ENCODE data around the gene AGR2. TPM values are rescaled to one million over a fixed set of nuclear protein-coding genes. Genes with fewer than 3 reads are reported as not detected.

Gene AGR2
- total and polyA plus RNA-seq, 2 of the 4 experiments (the other 2 are of a cell fraction) = not detected

DNA sequence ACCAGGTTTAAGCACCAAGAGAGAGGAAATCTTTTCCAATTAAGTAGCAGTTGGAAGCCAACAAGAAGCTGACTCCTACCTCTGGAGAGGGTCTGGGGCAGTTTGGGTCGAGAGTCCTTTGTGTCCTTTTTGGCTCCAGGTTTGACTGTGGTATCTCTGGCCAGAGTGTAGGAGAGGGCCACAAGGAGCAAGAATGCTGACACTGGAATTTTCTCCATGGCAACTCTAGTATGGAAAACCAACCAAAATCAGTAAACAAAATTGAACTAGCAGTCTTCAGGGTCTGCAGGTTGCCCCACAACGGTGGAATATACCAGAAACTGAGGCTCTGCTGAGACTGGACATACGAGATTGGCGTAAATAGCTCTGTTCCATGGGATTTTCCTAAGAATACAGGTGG lies 3.2 kb downstream of the AGR2 start:
- H3K9me1 ChIP-seq (ENCODE audit: insufficient read depth, low read length) = 0 out of 2 replicates have a peak, but pooled peaks cover 2% of the 10 kb centered on the region
- TF ChIP-seq MAFK (IDR thresholded peaks at IDR 0.05; ENCODE audit: low read depth, low read length) (peak; percentile 69), RFX5 (IDR thresholded peaks at IDR 0.05; ENCODE audit: low read depth, low read length) (no peak)
- H3K23ac ChIP-seq (ENCODE audit: low read depth, low read length) = no peak overlapping the region
- no peak overlapping the region for H2AFZ ChIP-seq (replicated peaks; ENCODE audit: low read length, poor library complexity)
- intact Hi-C loops (cut with micrococcal nuclease) (loop anchor here (2.0 to 5.0 kb wide), 2 partner anchors 117 to 154 kb away; partner anchors contain the start of genes ANKMY2 and BZW2), in situ Hi-C loops (cut with MboI; ENCODE audit: low sequenced_read_pairs) (no loop called here), dilution Hi-C loops (cut with HindIII; ENCODE audit: low sequenced_read_pairs, unreplicated experiment) (no loop called here)
- no peak overlapping the region for H2AK5ac ChIP-seq (ENCODE audit: low read depth, low read length)
- no peak overlapping the region for H4K5ac ChIP-seq (ENCODE audit: low read depth, low read length)
- no peak overlapping the region for H3K14ac ChIP-seq (replicated peaks; ENCODE audit: low read depth, low read length)
- no peak overlapping the region for H3K18ac ChIP-seq (ENCODE audit: low read depth, low read length)
- H4K91ac ChIP-seq (ENCODE audit: insufficient read depth, low read depth, low read length) = no peak overlapping the region
- H3K4me3 ChIP-seq (ENCODE audit: insufficient read depth, low read depth, low read length) = no peak overlapping the region
- H3K36me3 ChIP-seq (ENCODE audit: control insufficient read depth, insufficient read depth, low read length) = no peaks in the 10 kb centered on the region
- ChIA-PET CTCF (interaction anchor here (0.6 to 2.5 kb wide), 10 partner anchors 14 to 385 kb away, joined by 3 to 6 read pairs (median 3); no protein-coding TSS in a partner anchor), POLR2A (ENCODE audit: unreplicated experiment) (no interaction called here)
- no peak overlapping the region for H2BK15ac ChIP-seq (ENCODE audit: low read depth, low read length)
- no peak overlapping the region for H4K8ac ChIP-seq (ENCODE audit: low read depth in 2 of 2, low read length in 2 of 2)
- H3K4ac ChIP-seq (ENCODE audit: low read depth, low read length) = no peak overlapping the region
- no peaks in the 10 kb centered on the region for H3K9me3 ChIP-seq (ENCODE audit: control insufficient read depth, insufficient read depth, low read length)
- no CpG with 5 or more reads among the region's 4 CpGs for WGBS, 2 experiments (ENCODE audit: extremely low coverage in 2 of 2, insufficient read length in 1 of 2)
- H3K27me3 ChIP-seq (ENCODE audit: control insufficient read depth, insufficient read depth, low read length) = no peaks in the 10 kb centered on the region; the same call in none of the 2 replicates
- H3K27ac ChIP-seq (ENCODE audit: insufficient read depth, low read length) = no peak overlapping the region
- no peak overlapping the region; the same call in 1 of the 2 replicates for H2BK20ac ChIP-seq (ENCODE audit: low read depth, low read length)
- no peak overlapping the region for H3K9ac ChIP-seq (ENCODE audit: low read depth, low read length)
- no peak overlapping the region for H2BK5ac ChIP-seq (ENCODE audit: low read depth, low read length, poor library complexity, severe bottlenecking)
- H3K56ac ChIP-seq (ENCODE audit: extremely low read depth, insufficient read depth, low read length) = no peak overlapping the region
- no TSS peak for BruUV-seq (replicated peaks)
- H2BK120ac ChIP-seq (ENCODE audit: low read depth, low read length) = no peak overlapping the region
- DNase-seq (no peak), ATAC-seq (ENCODE audit: low read depth) (no peak)
- H3K79me1 ChIP-seq (ENCODE audit: low read depth in 1 of 2, low read length in 2 of 2) = no peaks in the 10 kb centered on the region
- no peaks in the 10 kb centered on the region; the same call in 1 of the 2 replicates for H3K4me1 ChIP-seq (ENCODE audit: control insufficient read depth, insufficient read depth, low read length)
- H2AK9ac ChIP-seq (replicated peaks; ENCODE audit: low read depth, low read length, poor library complexity) = no peak overlapping the region
- H4K20me1 ChIP-seq (ENCODE audit: insufficient read depth, low read length) = no peaks in the 10 kb centered on the region
- no peak overlapping the region for H3K4me2 ChIP-seq (ENCODE audit: low read depth, low read length)
